Hematopoietic multipotent progenitor cell treated with erythropoietin and hydrocortisone succinate and interleukin-3 and kit ligand, for 6 days (in vitro differentiated cells): ENCODE data around the gene KRTAP25-1.

ENCODE experiments used
- DNase-seq: peaks from one replicate; pipeline ENCODE4 v3.0.0-alpha.2; 2015

KRTAP25-1 gene

DNA sequence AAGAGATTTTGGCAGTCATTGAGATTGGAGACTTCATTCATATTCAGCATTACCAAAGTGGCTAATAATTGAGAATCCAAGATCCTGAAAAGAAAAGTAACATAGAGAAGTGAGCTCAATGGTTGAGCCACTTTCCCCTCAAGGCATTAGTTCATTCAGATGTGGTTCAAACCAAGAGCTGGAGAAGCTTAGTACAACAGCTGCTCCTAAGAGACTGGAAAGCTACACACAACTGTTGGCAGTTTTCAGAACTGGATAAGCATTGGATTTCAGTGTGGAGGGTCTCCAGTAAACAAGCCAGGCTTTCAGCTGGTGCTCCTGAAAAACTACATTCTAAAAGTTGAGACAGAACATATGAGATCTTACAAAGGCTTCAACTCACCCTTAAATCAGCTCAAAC is 44.3 kb downstream of the KRTAP25-1 start:
- DNase-seq = no peak

DNA sequence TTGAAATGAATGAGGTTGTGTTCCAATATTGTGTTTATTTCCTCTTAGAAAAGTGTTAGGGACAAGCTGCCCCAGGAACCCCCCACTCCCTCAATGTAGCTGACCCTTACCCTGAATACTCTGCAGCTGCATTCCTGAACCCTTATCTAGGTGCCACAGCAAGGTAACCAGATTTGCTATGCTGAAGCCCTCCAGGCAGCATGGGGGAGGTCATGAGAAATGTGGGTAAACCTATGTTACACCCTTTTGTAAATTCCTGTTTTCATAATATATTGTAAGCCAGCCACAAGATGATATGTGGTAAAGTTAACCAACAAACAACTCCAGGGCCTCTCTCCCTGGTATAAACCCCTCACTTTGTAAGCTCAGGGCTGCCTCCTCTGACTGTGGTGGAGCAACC is 45.6 kb downstream of the KRTAP25-1 start:
- DNase-seq = no peak

DNA sequence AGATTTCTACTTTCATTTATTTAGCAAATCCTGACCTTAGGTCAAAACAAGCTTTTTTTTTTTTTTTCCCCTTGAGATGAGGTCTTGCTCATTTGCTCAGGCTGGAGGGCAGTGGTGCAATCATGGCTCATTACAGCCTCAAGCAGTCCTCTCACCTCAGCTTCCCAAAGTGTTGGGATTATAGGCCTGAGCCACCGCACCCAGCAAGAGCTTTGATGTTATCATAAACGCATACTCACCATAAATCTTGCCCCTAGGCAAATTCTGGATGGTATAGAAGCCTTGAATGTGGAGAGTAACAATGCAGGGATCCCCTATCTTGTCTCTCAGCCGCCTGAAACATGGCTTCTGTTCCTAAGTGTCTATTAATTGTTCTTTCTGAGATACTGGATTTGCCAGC is 48.7 kb downstream of the KRTAP25-1 start:
- no peak for DNase-seq
